Omental fat pad (tissue), 4 donors: ENCODE measurements around the gene SCLT1. TPM values are rescaled to one million over a fixed set of nuclear protein-coding genes. Genes with fewer than 3 reads are reported as not detected.

ENCODE experiments used
- ATAC-seq: fragments of 150-250 bp; one replicate; pipeline ENCODE4 v1.9.1; 2016; ENCODE audit warnings: mild to moderate bottlenecking, moderate library complexity; ENCODE audit not compliant: low FRiP score
- DNase-seq: peaks from one replicate; pipeline ENCODE4 v3.0.0-alpha.2; 2019; ENCODE audit warnings: low spot score
- total RNA-seq, 4 donors: library from RNA; depleted of rRNA; stranded (reverse); fragments of >200 nt; gene quantifications; one replicate each; pipeline ENCODE4 v1.1.0, GENCODE V29; 2016
- TF ChIP-seq, protein P1 (sequence below), 3 donors: fragments of 450-650 bp; IDR thresholded peaks; one replicate each; pipeline ENCODE4 v1.5.1; 2016 to 2017; ENCODE audit warnings: antibody characterized with exemption in 3 of 3, mild to moderate bottlenecking in 3 of 3, moderate library complexity in 2 of 3

Gene SCLT1
- total RNA-seq, 4 donors from 2014 or later: 7.9 to 27.5 (median 16.8) TPM

DNA sequence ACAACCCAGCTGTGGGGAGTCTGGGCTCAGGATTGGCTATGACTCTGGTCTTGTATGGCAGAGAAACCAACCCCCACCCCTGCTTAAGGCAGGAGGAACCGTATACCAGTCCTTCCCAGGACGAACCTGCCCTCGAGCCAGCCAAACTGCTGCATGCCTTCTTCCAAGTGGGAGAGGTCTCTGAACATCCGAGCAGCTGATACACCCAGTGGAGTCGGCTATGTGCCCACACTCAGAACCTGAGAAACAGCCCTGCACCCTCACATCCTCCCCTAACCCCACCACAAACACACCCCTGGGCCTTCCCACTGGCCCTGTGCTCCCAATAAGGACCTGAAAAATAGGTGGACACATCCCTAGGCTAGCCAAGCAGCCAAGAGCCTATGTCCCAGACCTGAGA is 24.4 kb upstream of the SCLT1 start:
- no peak for ATAC-seq
- no peak for DNase-seq

DNA sequence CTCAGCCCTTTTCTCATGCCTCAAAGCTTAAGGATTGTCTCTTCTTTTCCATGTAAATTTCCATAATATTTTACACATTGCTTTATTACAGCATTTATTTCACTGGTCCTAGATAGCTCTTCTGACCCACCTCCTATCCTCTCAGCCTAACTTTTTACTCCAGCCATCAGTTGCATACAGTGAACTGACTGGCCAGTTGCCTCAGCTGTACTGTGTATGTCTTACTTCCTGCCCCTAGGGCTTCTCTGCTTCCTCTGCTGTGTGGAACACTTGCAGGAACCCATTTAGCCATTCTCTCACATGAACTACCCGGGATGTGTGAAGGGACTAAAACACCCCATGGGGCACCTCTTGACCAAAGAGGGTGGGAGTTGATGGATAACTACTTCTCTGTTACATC is 20.6 kb upstream of the SCLT1 start:
- TF ChIP-seq, protein P1, sequence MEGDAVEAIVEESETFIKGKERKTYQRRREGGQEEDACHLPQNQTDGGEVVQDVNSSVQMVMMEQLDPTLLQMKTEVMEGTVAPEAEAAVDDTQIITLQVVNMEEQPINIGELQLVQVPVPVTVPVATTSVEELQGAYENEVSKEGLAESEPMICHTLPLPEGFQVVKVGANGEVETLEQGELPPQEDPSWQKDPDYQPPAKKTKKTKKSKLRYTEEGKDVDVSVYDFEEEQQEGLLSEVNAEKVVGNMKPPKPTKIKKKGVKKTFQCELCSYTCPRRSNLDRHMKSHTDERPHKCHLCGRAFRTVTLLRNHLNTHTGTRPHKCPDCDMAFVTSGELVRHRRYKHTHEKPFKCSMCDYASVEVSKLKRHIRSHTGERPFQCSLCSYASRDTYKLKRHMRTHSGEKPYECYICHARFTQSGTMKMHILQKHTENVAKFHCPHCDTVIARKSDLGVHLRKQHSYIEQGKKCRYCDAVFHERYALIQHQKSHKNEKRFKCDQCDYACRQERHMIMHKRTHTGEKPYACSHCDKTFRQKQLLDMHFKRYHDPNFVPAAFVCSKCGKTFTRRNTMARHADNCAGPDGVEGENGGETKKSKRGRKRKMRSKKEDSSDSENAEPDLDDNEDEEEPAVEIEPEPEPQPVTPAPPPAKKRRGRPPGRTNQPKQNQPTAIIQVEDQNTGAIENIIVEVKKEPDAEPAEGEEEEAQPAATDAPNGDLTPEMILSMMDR (IDR thresholded peaks at IDR 0.05): no peak
- DNase-seq (no peak), ATAC-seq (no peak)

More for the DNA sequence above, 24.4 kb upstream of the SCLT1 start:
- TF ChIP-seq, protein P1 (IDR thresholded peaks at IDR 0.05): no peak

DNA sequence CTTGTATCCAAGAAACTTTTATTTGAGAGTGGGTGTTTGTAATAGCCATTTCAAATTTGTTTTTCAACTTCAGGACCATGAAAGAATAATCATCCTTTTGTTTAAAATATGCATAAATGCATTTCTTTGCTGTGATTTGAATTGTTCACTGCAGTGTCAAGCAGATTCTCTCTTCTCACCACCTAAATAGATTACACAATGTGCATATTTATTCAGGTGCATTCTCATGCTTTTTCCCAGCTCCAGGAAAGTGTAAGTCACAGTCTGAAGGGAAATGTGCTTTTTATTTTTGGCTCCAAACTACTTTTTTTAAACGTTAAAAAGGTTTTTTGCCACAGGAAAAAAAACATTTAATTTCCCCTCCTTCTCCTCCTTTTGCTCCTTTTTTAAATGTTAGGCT is 20.1 kb upstream of the SCLT1 start:
- TF ChIP-seq, protein P1 (IDR thresholded peaks at IDR 0.05): no peak
- DNase-seq: no peak
- no peak for ATAC-seq

DNA sequence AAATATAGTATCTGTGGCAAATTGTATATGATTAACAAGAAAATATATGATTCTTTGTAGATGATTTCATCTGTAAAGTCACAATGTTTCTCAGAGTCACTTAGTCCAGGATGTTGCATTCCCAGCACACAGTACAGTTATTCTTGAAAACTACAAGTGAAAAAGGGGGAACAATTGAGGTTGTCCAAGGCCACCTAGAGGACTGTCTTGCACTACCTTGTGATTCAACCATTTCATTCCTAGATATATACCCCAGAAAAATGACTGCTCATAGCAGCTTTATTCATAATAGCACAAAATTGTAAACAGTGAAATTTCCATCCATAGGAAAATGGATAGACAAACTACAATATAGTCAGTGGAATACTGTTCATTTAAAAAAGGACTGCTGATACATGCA is 18.6 kb upstream of the SCLT1 start:
- TF ChIP-seq, protein P1 (IDR thresholded peaks at IDR 0.05): no peak
- ATAC-seq (no peak), DNase-seq (no peak)

DNA sequence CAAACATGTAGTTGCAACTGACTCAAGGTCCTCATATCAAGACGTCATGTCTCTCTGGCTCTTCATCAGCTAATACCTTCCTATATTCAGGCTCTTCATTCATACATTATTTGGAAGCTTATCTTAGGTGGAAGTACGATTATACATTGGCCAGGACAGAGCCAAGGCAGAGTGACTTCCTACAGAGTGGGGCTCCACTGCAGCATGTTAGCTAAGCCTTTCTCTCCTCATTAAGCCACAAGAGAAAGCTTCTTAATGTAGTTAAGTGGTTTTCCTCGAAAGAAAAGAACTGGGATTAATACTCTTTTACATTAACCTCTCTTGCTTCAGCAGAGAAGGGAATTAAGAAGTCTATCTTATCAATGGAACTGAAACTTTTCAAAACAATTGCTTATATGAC is 17.6 kb upstream of the SCLT1 start:
- no peak for ATAC-seq
- TF ChIP-seq, protein P1 (IDR thresholded peaks at IDR 0.05): no peak
- no peak for DNase-seq

DNA sequence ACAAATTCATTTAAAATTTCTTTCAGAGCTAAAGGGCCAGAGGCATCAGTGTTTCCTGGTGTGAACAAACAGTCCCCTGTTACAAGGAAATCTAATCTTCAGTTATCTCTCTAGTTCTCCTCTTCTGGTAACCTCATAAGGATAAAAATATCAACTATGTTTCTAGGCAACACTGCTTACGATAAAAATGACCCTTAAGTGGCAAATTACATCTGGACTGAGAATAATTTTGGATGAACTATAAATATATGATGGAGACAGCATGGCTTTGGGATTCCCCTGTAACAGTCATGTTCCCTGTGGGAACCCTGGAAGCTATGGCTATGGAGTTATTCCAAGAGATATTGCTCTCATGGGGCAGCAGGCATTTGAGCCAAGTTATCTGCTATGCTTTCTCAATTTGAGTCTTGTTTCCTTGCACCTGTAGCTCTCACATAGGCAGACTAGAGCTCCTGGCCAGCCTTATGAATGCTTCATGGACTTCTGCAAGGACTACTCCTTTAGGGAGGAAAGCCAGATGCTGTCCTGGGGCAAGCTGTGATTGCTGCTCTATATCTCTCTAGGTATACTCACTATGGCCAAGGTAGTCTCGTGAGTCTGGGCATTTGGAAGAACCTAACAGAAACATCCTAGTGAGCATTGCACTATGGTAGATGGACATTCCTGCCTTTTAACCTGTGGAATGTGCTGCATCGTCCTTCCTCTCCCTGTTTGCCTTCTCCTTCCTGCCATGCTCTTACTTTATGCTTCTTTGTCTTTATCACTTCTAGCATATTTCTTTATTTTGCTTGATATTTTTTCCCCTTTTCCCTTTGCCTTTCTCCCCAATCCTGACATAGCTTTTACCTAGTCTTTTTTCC is 16.9 kb upstream of the SCLT1 start:
- DNase-seq: no peak
- ATAC-seq: no peak
- TF ChIP-seq, protein P1 (IDR thresholded peaks at IDR 0.05): no peak

DNA sequence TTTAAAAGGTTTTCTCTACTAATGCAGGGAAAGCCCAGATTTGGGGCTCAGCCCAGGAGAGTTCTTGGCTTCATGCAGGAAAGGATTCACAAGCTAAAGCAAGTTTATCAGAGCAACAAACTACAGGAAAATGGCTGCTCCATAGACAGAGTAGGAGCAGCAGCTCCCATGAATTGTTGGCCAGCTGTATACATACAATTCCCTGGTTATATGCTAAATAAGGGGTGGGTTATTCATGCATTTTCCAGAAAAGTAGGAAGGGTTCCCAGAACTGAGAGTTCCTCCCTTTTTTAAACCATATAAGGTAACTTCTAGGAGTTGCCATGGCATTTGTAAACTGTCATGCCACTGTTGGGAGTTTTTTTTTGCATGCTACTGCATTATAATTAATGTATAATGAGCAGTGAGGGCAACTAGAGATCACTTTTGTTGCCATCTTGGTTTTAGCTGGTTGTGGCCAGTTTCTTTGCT is 5.2 kb upstream of the SCLT1 start:
- ATAC-seq: no peak

More for the DNA sequence above, 5.2 kb upstream of the SCLT1 start:
- TF ChIP-seq, protein P1 (IDR thresholded peaks at IDR 0.05): no peak
- DNase-seq: no peak
